Effector CD4-positive, alpha-beta T cell (primary cell): Measurements from ENCODE around the gene SLC35B1.

Source experiments
- DNase-seq: peaks from one replicate; pipeline ENCODE4 v3.0.0-alpha.2; 2020
- total RNA-seq: gene quantifications from one replicate; lab custom pipeline; 2026; lab: John Stamatoyannopoulos, UW

SLC35B1 gene
- 33.6 reads per million, percentile 59 among the genes with 10 or more reads in this experiment for total RNA-seq

DNA sequence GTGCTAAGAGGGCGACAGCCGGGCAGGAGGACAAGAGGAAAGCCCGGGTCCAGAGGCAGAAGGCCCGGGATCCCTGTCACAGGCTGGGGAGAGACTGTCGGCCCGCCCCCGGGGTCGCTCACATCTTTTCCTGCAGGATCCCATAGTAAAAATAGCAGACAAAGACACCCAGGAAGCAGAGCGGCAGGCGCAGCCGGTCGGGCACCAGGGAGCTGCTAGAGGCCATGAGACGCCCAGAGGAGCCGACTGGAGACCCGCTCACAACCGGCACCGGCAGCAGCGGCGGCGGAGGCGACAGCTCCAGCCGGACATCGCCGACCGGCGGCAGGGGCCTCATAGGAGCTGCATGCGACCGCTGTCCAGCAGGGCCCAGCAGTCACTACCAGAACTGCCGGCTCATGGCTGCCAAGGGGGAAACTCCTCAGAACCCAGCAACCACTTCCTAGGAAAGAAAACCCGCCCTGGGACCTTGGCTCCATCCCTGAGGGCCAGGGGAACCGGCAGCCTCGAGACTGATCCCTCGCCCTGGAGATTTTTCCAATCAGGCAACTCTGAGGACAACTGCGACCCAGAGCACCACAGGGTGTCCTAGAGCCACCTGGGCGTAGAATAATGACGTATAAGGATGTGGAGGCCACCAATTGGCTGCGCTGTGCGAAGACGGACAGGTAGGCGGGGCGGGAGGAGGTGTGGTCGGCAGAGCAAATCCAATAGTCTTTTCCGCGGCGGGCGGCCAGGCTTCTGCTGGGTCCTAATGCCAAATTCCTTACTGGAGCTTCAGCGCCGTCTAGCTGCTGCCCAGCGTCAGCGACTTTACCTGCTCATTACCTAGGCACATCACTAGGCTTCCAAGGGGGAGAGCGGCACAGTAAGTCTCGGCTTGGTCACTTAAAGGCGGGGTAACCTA lies at the start of gene SLC35B1:
SLC35B1 (minus strand) TSS at position 357 of the 907 bp plus-strand sequence; CDS start at position 226, 131 bp downstream.
- peak; percentile 96 for DNase-seq

GRCh38 chr17:49757151-49757777 lies 49.5 kb upstream of the SLC35B1 start:
- DNase-seq: no peak

- no peak for DNase-seq
Observed at GRCh38 chr17:49756323-49757150, 48.8 kb upstream of the SLC35B1 start.

DNA sequence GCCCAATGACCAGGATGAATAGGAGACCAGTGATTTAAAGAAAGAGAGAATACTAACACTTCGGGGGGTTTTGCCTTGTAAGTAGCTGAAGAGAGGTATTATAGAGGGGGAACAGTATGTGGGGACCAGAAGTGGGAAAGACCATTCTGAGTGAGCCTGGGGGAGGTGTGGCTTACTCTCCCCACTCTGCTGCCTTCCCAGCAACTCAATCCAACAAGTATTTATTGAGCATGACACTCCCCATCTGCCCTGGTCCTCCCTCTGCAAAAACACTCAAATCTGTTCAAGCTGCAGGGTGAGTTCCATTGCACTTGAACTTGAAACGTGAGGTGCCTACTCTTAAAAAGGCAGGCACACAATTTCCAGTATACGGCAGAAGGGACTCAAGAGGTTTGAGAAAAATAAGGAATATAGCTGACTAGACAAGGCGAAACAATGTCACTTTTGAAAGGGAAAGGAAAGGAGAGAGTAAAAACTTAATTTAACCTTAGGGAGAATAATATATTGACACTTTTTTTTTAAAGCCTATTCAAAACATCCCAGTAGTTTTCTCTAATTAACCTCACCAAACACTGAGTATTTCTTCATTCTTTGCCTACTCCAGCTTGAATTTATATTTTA lies 48.0 kb upstream of the SLC35B1 start:
- no peak for DNase-seq

DNA sequence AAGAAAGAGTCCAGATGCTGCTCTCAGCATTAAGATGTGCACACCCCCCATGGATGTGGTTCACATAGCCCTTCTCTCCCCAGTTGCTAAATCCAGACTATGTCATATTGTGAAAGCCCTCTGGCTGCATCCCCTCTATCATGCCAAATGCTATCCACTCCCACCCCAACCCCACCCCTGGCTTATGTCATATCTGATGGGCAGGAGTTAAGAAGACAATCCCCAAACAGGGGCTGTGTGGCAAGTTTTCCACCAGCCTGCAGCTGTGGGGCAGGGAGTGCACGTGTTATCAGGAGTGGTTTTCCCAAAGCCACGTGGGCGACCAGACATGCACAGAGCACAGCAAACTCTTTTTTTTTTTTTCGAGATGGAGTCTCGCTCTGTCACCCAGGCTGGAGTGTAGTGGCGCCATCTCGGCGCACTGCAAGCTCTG lies 46.2 kb upstream of the SLC35B1 start:
- no peak for DNase-seq

DNA sequence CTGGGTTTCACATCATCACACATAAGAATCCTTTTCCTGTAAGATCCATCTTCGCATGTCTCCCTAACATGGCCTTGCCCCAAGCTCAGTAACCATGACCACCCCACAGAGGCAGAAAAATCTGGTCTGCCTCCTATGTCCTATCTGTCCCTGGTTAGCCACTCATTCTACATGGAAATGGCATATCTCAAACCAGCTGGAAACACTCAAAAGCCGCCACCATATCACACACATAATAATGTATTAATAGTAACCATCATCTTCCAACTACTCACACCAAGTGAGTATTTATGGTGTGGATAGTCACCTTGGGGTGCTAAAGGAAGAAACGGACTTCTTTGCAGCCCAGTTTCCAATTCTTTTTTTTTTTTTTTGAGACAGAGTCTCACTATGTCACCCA lies 44.7 kb upstream of the SLC35B1 start:
- DNase-seq: no peak

DNA sequence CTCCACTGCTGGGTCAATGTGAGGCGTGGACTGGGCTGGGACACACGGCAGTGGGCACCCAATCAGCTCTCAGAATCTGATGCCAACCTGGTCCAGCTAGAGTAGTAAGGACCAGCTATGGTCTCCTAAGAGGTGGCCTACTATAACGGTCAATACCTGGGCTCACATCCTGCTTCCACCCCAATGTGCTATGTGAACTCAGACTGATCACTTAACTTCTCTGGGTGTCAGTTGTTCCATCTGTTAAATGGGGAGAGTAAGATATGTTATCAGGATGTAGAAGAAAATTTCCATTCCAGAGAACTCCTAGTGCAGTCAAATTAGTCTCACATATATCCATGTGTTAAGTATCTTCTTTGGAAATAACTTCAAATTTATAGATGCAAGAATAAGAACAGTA lies 42.0 kb upstream of the SLC35B1 start:
- no peak for DNase-seq

DNA sequence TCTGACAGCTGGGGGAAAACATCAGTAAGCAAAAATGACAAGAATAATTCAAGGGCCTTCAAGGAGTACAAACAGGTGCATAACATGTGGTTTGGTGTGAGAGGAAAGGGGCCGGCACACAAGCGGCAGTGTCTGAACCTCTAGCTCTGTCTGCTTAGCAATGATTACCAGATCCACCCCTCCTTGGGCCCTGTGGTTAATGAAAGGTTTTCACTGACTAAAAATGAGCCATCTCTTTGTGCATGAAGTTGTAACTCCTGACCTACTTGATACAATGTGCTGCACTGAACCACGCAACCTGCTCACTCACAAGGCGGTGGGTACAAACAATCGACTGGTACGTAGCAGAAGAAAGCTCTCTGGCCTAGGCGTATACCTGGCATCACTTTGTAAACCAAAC lies 41.0 kb upstream of the SLC35B1 start:
- peak; percentile 59 for DNase-seq

- no peak for DNase-seq
Observed at GRCh38 chr17:49748223-49748622, 40.5 kb upstream of the SLC35B1 start.

- DNase-seq: no peak
Observed at GRCh38 chr17:49747632-49748031, 39.9 kb upstream of the SLC35B1 start.

DNA sequence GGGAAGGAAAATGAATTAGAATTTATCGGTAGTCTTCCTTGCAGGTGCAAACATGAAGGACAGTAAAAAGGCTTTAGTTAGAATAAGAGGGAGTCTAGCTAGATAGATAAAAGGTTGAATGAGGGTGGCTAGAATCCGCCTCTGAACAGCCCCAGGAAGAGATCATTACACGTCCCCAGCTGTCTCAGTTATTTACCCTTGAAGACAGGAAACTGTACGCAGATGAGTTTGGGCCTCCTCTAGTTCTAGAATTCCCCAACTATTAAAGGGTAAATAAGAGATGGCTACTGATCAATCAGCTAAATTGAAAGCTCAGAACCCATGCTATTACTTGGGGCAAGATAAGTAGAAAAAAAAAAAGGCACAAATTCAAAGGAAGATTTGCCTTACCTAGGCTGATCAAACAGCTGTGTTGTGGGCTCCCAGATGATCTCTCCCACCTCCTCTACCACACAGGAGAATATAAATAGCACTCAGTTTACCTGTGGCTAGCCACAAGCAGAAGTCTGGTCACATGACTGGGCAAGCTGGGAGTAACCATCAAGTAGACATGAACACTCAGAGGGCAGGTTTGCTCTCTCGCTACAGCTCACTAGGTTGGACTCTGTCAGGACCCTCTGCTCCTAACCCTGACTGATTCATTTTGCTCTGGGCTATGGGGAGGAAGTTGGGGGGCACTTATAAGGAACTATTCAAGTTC lies 39.2 kb upstream of the SLC35B1 start:
- DNase-seq: peak; percentile 32

DNA sequence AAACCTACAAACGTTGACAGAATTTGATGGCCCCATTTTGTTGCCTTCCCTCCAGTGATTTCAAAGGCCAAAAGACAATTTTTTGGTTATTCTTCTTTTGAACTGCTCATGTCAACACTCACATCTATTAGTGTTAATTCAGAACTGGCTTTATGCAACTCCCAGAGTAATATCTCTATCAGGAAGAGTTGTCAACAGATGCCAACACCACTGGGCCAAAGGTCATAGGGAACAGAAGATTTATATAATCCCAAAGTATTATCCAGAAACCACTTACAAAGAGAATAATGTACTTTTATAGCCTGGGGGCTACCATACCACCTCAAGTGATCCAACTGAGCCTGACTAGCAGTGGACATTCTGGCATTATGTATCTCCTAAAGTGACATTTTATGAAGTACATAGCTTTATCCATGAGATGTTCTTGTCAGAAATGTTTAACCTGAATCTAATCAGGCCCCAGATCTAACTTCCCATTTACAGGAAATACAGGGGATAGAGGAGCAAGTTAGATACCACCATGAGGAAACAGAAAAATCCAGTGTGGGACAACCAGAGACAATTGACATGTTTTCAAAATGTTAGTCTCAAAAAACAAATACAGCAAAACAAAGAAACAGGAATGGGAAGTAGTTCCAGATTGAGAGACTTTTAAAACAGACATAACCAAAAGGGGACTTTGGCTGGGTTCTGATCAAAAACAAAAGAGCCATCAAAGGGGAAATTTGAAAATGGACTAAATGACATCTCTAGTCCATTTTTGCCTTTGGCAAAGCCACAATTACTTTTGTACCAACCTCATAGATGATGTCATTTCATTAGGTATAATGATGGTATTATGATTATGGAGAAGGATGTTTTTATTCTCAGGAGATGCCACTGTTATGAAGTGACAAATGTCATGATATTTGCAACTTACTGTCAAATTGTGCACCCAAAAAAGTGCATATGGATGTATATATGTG lies 37.7 kb upstream of the SLC35B1 start:
- DNase-seq: no peak

DNA sequence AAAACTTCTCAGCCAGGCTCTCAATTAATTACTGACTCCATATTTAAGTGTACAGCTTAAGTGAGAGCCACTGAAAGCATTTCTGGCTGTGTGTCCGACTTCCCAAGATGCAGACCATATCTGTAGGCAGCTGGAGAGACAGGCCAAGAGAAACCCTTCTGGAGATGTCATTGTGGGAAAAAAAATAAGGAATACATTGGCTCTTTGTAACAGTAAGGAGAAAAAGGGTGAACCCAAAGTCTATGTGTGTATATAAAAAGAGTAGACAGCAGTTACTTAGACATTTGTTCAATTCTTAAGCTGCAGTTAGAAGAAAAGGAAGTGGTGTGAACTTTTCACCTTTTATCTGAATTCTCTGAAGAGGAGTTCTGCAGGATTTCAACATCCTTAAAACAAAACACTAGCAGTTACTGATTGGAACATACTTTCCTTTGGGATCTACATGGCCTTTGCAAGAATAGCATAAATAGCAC lies 34.4 kb upstream of the SLC35B1 start:
- DNase-seq: no peak

DNA sequence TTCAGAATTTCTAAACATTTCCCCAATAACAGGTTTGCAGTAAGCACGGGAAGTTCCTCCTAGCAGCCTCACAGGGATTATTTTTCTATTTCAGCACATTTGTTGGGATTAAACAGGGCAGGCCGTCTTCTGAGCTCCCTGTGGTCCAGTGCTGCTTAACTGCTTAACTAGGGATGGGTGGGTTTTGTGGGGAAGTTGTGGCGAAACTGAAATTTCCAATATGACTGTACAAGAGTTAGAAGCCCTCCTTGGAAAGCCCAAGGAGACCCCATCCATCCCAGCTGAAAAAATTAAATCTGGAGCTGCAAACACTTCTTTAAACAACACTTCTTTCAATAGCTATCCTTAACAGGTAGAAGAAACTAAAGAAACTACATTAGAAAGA lies 33.9 kb upstream of the SLC35B1 start:
- no peak for DNase-seq

DNA sequence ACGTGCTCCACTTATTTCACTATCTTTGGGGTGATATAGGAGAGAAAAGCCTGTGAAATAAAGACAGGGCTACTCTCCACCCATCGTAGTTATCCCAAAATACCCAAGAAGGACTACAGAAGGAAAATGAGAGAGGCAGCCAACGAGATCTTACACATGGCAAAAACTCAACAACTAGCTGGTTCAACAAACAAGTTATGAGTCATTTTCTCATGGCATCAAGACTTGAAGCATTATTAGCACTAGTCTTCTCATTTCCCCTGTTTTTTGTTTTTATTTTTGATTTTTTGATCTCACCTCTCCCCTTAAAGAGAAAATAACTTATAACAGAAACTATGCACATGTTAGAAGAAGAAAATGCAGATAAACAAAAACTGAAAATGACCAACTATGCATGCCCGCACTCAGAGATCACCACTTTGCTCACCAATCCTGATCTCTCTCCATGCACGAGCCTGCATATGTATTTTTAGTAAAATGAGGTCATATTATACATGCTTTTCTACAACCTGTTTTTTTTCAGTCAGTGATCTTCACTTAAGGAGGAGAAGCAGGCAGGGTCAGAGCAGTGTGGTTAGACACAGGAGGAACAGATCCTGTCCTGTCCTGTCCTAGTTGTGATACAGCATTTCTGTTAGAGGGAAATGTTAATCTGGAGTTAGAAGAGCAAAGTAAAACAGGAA lies 33.4 kb upstream of the SLC35B1 start:
- DNase-seq: no peak

GRCh38 chr17:49739641-49740271 lies 32.0 kb upstream of the SLC35B1 start:
- DNase-seq: peak; percentile 97

- DNase-seq: no peak
Observed at GRCh38 chr17:49738456-49739163, 30.8 kb upstream of the SLC35B1 start.
